HG02763 (cell line): ENCODE measurements around the gene S1PR3.

Experiments used
- ATAC-seq: cut with Tn5 transposase; IDR thresholded peaks from one replicate; pipeline ENCODE4 v1.9.1; 2021; ENCODE audit warnings: mild to moderate bottlenecking, moderate library complexity; ENCODE audit not compliant: unreplicated experiment

Gene S1PR3

DNA sequence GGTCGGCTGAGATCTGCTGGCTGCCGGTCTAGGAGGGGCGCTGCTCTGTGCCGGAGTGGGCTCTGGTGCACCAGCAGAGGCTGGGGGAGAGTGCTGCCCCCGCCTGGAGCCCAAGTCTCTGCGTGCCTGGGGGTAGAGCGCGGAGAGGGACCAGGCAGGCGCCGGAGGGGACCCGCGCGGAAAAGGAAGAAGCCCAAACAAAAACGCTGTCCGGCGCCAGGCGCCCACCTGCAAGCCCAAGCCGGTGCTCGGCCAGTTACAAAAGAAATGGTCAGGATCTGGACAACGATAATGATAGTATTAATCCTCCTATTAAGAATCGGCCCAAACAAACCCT lies 571 bp upstream of the S1PR3 start:
- no peak for ATAC-seq

DNA sequence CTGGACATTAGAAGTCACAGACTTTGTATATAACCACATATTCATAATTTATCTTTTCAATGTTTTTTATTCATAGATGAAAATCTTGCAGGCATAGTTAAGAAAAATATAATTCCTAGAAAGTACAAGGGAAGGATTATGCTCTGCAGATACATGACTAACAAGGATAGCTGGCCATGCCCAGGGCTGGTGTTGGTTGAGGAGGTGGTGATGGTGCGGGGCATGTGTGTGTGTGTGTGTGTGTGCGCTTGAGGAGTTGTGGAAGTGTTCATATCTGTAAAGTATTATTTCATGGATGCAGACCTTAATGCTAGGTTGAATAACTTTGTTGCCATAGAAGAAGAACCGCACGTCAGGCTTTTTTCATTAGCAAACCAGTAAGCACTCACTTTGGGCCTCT lies 1.3 kb downstream of the S1PR3 start:
- no peak for ATAC-seq

GRCh38 chr9:88993327-88993726 lies 2.1 kb downstream of the S1PR3 start:
- no peak for ATAC-seq

GRCh38 chr9:88993871-88994460 lies 2.7 kb downstream of the S1PR3 start:
- no peak for ATAC-seq

DNA sequence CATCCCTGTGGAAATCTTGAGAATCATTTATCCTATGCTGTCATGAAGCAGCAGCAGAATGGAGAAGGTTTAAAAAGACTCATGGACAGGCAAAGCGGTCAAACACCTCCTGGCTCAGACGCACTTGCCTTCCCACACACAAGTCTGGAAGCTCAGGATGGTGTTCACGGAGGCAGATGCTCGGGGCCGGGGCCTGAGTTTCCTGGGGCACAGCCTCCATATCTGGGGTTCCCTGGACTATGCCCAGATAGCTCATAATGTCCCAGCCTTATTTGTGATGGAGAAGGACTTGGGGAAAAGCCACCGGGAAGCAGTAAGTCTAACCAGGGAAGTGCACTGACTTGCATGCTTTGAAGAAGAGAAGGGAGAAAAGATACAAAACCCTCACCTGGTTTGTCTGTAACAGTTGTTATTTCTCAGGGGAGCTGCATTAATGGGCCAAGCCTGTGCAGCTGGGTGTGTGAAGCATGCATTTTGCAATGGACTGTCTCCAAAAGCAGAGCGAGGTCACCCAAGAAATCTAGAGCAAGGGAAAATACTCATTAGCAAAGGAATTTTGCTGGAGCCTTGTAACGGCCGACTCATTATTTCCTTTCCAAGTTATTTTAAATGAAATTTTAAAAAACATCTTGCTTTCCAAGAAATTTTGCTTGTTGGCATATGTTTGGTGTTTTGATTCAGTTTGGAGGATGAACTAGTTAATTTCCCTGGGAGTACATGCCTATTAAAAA lies 3.4 kb downstream of the S1PR3 start:
- ATAC-seq: no peak

DNA sequence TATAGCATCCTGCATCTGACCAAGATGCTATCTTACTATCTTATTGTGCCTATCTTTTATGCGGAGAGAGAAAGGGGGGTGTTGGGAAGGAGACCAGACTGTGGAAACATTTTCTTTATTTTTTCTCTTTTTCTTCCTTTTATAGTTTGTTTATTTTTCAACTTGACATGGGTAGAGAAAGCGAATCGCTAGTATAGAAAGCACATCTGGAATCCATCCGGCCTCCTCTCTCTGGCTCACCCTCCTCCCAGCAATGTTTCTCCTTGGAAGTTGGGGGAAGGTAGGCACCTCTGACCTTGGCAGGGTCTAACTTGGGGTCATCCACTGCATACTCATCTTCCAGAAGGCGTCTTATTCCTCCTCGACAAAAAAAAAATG lies 3.9 kb downstream of the S1PR3 start:
- no peak for ATAC-seq

DNA sequence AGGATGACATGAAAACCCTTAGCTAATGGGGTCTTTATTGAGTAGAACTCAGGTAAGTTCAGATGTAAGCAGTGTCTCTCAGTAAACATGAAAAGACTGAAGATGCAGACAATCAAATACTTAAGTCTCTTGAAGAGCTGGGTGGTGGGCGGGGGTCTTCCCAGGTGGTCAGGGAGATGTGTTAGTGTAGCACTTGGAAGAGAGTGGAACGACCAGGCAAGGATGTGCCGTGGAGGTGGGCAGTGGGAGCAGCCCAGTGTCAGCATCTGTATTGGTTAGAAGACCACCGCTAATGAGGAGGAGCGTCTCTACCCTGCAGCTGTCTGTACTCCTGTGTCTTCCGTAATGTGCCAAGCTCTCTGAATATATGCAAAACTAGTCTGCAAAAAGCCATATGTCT lies 4.4 kb downstream of the S1PR3 start:
- ATAC-seq: no peak

- no peak for ATAC-seq
These were observed 5.0 kb downstream of the S1PR3 start for GRCh38 chr9:88996046-88996920.

DNA sequence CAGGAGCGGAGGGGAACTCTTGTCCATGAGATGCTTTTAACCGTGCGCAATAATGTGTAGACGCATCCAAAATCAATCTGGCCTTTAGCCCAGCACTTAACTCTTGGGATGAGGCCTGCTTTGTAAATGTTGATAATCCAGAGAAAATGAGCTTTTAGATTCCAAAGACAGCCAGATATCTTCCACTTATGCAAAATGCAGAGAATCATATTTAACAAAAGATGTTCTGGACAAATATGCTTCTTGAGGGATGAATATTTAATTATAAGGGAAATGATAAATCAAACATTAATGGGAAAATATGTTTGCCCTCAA lies 5.6 kb downstream of the S1PR3 start:
- no peak for ATAC-seq

- no peak for ATAC-seq
These were observed 6.4 kb downstream of the S1PR3 start for GRCh38 chr9:88997646-88998045.

DNA sequence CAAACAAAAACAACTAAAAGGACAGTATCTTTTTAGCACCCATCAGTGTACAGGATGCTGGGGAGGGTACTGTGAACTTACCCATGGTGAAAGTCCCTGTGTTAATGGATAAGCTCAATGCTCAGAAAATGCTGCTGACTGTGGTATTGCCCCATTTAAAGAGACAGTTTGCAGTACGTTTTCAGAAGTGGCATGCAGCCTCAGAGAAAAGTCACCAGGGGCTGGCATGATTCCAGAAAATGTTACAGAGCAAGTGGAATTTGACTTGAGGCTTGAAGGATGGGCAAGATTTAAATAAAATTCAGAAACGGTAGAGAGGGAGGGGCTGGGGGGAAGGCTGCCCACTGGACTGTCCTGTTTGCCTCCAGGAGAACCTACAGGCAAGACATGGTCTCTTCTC lies 7.2 kb downstream of the S1PR3 start:
- ATAC-seq: no peak

- ATAC-seq: no peak
These were observed 7.6 kb downstream of the S1PR3 start for GRCh38 chr9:88998911-88999310.

DNA sequence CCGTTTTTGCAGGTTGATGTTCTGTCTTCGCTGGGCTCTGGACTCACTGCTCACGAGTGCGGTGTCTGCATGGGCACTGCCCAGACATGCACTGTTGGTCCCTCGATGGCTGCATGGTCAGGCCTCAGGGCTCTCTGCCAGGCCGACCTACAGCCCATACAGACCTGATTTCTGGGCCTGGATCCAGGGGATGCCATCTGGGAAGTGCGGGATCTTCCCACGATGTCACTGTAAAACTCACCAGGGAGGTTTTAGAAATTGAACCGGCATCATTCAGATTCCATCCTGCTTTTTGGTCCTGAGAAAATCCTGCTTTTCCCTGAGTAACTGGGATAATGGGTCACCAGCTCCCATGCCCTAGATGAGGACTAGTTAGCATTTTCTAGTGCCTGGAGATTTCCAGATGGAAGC lies 9.1 kb downstream of the S1PR3 start:
- ATAC-seq: no peak

- ATAC-seq: no peak
These were observed 10.0 kb downstream of the S1PR3 start for GRCh38 chr9:89000973-89001916.

GRCh38 chr9:89001917-89002540 lies 10.8 kb downstream of the S1PR3 start:
- ATAC-seq: no peak

DNA sequence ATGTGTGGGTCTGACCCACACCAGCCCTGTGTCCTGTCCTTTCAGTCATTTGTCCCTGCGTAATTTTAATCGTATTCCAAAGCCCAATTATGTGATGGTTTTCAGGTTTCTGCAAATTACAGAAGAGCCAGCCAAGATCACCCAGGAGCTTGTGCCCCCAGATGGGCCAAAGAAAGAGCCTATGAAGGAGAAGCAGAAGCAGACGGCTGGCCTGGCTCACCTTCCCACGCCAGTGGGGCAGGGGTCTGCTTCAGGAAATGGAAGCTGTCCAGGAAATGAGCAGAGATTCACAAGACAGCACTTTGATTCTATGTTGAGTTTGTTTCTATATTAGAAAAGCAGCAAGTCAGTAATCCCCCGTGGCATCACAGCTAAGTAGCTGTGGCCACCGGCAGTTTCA lies 11.7 kb downstream of the S1PR3 start:
- ATAC-seq: no peak

DNA sequence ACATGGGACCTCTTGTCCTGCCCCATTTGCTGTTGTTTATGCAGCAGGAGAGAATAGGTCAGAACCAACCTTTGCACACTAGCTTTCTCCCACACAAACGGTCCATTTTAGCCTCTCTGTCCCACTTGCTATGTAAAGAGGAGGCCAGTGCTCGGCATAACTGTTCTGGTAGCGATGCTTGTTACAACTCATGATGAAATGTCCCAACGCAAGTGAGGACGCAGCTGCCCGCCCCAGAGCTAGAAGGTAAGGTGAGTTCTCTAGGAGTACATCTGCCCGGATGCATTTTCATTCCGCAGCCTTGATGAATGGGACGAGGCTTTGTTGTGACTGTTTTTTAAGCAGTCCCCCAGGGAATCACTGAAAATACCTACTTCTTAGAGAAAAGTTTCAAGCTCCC lies 14.1 kb downstream of the S1PR3 start:
- ATAC-seq: no peak

GRCh38 chr9:89006267-89006666 lies 15.0 kb downstream of the S1PR3 start:
- no peak for ATAC-seq

GRCh38 chr9:89006996-89007967 lies 16.0 kb downstream of the S1PR3 start:
- no peak for ATAC-seq
